HG03439 (cell line): ENCODE data around the gene DAZ4.
"Not testable (repeated sequence)": the region's sequence is repeated elsewhere in the genome, so short reads cannot be mapped to it uniquely, and the experiment has no call there.

Experiments
- ATAC-seq: cut with Tn5 transposase; IDR thresholded peaks from one replicate; pipeline ENCODE4 v1.9.1; 2021; ENCODE audit warnings: mild to moderate bottlenecking, moderate library complexity; ENCODE audit not compliant: unreplicated experiment

Gene DAZ4, protein sequence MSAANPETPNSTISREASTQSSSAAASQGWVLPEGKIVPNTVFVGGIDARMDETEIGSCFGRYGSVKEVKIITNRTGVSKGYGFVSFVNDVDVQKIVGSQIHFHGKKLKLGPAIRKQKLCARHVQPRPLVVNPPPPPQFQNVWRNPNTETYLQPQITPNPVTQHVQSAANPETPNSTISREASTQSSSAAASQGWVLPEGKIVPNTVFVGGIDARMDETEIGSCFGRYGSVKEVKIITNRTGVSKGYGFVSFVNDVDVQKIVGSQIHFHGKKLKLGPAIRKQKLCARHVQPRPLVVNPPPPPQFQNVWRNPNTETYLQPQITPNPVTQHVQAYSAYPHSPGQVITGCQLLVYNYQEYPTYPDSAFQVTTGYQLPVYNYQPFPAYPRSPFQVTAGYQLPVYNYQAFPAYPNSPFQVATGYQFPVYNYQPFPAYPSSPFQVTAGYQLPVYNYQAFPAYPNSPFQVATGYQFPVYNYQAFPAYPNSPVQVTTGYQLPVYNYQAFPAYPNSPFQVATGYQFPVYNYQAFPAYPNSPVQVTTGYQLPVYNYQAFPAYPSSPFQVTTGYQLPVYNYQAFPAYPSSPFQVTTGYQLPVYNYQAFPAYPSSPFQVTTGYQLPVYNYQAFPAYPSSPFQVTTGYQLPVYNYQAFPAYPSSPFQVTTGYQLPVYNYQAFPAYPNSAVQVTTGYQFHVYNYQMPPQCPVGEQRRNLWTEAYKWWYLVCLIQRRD

DNA sequence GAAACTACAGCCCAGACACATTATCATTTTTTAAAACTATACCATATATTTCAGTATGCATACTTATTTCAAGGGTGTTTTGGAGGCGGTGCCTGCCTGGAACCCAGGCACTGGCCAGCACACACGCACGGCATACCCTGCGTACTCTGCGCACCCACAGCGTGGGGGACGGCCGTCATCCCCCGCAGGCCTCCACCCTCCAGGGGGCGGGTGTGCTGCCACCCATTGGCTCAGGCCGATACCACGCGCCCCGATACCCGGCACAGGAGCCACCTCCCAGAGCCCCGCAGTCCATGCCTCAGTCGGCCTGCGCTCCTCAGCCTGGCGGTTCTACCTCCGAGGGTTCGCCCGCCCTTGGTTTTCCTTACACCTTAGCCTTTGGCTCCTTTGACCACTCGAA is at the start of gene DAZ4:
Gene DAZ4, plus strand, starts transcription at position 301 of the 400 bp plus-strand sequence. CDS start 208 bp downstream, outside the sequence.
- not testable (repeated sequence) for ATAC-seq

DNA sequence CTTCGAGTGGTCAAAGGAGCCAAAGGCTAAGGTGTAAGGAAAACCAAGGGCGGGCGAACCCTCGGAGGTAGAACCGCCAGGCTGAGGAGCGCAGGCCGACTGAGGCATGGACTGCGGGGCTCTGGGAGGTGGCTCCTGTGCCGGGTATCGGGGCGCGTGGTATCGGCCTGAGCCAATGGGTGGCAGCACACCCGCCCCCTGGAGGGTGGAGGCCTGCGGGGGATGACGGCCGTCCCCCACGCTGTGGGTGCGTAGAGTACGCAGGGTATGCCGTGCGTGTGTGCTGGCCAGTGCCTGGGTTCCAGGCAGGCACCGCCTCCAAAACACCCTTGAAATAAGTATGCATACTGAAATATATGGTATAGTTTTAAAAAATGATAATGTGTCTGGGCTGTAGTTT is 20.4 kb upstream of the DAZ4 start, which contains the start of gene DAZ3:
Gene DAZ3, minus strand, starts transcription at position 101 of the 400 bp plus-strand sequence. CDS start 208 bp downstream, outside the sequence.
- ATAC-seq, result not testable (repeated sequence)

DNA sequence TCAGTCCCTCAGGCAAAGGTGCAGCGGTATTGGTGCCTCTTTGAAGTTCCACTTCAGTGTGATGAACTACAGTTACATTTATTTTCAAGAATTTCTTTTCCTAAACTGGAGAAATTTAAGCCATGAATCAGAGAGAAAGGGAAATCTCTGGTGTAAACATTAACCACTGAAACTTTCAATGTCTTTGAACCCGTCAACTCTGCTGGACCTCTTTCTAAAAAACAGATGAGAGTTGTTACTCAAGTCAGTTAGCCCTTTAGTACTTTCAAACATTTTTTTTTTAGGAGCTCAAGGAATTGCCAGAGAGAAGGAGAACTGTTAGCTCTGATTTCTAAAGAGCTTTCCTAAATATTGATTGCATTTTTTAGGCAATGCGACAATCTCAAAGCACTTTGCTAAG is 11.9 kb upstream of the DAZ4 start:
- ATAC-seq, result not testable (repeated sequence)

DNA sequence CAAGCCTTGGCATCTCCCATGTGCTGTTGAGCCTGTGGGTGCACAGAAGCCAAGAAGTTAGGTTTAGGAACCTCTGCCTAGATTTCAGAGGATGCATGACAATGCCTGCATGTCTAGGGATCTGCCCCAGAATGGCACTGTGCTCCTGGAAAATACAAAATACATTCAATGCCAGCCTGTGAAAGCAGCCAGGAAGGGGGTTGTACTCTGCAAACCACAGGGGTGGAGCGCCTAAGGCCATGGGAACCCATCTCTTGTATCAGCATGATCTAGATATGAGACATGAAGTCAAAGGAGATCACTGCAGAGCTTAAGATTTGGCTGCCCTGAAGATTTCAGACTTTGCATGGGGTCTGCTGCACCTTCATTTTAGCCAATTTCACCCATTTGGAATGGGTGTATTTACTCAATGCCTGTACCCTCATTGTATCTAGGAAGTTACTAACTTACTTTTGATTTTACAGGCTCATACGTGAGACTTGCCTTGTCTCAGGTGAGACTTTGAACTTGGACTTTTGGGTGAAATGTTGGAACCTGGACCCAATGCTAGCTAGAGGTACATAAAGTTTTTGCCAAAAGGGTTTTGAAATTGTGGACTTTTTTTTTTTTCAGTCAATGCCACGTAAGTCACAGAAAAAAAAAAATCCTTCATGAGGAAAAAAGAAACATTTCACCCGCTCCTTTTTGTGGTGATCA is 9.4 kb upstream of the DAZ4 start:
- not testable (repeated sequence) for ATAC-seq

DNA sequence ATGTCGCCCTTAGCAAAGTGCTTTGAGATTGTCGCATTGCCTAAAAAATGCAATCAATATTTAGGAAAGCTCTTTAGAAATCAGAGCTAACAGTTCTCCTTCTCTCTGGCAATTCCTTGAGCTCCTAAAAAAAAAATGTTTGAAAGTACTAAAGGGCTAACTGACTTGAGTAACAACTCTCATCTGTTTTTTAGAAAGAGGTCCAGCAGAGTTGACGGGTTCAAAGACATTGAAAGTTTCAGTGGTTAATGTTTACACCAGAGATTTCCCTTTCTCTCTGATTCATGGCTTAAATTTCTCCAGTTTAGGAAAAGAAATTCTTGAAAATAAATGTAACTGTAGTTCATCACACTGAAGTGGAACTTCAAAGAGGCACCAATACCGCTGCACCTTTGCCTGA is 8.7 kb upstream of the DAZ4 start:
- ATAC-seq, result not testable (repeated sequence)
